HG03175 (cell line): ENCODE data around the gene ACTL9.
"Not testable (repeated sequence)": the region's sequence is repeated elsewhere in the genome, so short reads cannot be mapped to it uniquely, and the experiment has no call there.

Source experiments
- ATAC-seq: cut with Tn5 transposase; IDR thresholded peaks from one replicate; pipeline ENCODE4 v1.9.1; 2021; ENCODE audit warnings: mild to moderate bottlenecking, moderate library complexity; ENCODE audit not compliant: unreplicated experiment

The ACTL9 gene, protein sequence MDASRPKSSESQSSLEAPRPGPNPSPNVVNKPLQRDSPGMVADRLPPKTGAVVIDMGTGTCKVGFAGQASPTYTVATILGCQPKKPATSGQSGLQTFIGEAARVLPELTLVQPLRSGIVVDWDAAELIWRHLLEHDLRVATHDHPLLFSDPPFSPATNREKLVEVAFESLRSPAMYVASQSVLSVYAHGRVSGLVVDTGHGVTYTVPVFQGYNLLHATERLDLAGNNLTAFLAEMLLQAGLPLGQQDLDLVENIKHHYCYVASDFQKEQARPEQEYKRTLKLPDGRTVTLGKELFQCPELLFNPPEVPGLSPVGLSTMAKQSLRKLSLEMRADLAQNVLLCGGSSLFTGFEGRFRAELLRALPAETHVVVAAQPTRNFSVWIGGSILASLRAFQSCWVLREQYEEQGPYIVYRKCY

DNA sequence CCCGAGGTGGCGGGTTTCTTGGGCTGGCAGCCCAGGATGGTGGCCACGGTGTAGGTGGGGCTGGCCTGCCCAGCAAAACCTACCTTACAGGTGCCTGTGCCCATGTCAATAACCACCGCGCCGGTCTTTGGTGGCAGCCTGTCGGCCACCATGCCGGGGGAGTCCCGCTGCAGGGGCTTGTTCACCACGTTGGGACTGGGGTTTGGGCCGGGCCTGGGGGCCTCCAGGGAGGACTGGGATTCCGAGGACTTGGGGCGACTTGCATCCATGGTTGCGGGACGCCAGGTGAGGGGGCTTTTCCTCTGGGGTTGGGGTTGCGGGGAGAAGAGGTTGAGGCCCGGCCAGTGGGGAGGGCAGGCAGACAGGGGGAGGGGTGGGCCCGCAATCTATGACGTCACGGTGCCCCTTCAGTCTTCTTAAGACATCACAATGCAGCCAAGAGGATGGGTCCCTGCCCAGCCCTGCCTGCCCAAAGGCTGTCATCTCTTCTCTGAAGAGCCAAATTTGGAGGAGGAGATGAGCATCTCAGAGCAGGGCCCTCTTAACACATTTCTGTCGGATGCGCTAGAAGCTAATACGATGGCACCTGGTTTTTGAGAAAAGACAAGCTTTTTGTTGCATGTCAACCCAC is at the start of gene ACTL9:
Gene ACTL9 (minus strand): TSS at position 363 of the 631 bp plus-strand sequence. CDS start 94 bp downstream, at position 269.
- ATAC-seq, result no peak

DNA sequence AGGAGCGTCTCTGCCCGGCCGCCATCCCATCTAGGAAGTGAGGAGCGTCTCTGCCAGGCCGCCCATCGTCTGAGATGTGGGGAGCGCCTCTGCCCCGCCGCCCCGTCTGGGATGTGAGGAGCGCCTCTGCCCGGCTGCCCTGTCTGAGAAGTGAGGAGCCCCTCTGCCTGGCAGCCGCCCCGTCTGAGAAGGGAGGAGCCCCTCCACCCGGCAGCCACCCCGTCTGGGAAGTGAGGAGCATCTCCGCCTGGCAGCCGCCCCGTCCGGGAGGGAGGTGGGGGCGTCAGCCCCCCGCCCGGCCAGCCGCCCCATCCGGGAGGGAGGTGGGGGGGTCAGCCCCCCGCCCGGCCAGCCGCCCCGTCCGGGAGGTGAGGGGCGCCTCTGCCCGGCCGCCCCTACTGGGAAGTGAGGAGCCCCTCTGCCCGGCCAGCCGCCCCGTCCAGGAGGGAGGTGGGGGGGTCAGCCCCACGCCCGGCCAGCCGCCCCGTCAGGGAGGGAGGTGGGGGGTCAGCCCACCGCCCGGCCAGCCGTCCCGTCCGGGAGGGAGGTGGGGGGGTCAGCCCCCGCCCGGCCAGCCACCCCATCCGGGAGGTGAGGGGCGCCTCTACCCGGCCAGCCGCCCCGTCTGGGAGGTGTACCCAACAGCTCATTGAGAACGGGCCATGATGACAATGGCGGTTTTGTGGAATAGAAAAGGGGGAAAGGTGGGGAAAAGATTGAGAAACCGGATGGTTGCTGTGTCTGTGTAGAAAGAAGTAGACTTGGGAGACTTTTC is 40.9 kb upstream of the ACTL9 start:
- not testable (repeated sequence) for ATAC-seq

DNA sequence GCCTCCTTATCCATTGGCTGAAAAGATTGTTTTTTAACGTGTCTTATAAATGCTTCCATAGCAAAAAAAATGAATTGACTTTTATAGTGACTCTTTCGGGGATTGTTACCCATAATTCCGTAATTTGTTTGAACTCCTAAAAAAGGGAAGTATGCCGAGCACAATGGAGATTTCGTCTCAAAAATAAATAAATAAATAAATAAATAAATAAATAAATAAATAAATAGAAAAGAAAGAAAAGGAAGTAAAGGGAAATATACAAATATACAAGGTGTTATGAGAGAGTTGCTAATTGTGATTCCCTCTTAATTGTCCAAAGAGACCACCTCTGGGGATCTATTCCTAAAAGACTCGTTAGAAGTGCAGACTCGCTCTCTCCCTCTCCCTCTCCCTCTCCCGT is 39.8 kb upstream of the ACTL9 start:
- ATAC-seq, result no peak

DNA sequence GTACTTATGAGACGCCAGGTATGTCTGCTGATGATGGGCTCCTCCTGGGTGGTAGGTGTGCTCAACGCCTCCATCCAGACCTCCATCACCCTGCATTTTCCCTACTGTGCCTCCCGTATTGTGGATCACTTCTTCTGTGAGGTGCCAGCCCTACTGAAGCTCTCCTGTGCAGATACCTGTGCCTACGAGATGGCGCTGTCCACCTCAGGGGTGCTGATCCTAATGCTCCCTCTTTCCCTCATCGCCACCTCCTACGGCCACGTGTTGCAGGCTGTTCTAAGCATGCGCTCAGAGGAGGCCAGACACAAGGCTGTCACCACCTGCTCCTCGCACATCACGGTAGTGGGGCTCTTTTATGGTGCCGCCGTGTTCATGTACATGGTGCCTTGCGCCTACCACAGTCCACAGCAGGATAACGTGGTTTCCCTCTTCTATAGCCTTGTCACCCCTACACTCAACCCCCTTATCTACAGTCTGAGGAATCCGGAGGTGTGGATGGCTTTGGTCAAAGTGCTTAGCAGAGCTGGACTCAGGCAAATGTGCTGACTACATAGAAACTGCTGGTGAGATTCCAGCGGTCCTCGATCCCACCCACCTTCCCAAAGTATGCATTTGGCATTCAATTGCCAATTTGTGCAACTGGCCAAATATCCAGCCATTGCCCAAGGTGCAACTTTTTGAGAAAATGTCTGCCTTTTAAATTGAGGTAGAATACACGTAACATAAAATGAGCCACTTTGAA is 33.0 kb upstream of the ACTL9 start:
- no peak for ATAC-seq

DNA sequence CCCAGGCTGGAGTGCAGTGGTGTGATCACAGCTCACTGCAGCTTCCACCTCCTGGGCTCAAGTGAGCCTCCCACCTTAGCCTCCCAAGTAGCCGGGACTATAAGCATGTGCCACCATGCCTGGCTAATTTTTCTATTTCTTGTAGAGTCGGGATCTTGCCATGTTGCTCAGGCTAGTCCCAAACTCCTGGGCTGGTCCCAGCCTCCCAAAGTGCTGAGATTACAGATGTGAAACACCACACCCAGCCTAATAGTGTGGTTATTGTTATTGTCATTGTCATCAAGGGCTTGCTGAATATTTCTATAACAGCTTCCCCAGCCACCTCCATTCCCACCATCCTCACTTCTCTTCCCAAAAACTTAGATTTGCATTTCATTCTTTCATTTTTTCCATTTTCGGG is 25.7 kb upstream of the ACTL9 start:
- ATAC-seq, result no peak

DNA sequence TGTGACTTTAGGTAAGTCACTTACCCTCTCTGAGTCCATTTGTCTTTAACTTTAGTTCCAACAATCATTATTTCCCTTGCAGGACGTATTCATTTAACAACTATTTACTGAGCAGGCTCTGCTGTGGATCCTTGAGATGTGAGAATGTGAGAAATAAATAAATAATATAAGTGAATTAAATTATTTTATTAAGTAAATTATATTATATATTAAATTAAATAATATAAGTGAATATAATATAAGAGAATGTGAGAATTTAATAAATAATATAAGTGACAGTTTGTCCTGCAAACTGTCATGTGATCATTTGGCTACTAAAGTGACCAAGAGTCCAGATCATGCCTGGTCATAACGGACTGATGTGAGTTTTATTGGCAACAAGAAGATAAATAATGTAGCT is 23.4 kb upstream of the ACTL9 start:
- ATAC-seq, result no peak

DNA sequence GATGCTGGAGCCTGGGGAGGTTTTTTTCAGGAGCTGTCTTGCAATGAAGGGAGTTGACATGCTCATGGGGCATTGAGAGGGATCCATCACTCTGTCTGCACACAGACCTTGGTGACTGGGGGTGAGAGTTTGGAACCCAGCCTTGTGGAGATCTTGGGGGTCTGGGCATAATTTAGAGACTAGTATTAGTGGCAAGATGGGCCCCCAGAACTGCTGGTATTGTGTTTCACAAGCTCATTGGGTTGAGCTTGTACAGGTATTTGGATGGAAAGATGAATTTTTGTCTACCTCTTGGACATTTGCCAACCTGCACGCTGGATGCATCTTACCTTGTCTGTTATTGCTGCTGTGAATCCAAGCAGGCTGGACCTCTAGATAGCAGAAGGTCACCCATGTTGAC is 22.7 kb upstream of the ACTL9 start, which contains the start of gene OR2Z1:
Gene OR2Z1 (plus strand): TSS at position 301 of the 400 bp plus-strand sequence. CDS start 9,395 bp downstream, outside the sequence.
- no peak for ATAC-seq

DNA sequence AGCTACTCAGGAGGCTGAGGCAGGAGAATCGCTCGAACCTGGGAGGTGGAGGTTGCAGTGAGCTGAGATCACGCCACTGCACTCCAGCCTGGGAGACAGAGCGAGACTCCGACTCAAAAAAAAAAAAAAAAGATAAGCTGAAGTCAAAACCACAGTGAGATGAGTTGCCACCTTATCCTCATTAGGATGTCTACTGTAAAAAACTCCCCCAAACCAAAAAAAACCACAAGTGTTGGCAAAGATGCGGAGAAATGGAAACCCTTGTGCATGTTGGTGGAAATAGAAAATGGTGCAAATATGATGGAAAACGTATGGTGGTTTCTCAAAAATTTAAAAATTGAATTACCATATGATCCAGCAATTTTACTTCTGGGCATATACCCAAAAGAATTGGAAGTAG is 11.7 kb upstream of the ACTL9 start:
- ATAC-seq, result not testable (repeated sequence)

DNA sequence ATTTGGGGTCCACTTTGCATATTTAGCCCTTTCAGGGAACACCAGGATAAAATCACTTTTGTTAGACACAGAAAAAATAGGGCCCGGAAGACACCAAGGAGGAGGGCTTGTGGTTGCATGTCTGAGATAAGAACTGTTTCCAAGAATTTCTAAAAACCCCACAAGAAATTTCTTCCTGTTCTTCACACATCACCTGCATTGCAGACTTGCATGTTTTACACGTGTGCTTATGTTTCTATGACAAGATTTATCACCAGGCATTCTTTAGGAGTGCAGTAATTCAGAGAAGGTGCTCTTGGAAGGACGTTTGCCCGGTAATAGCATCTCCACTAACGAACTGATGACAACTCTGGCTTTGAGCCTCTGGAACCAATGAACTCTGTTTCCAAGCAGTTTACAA is 7.1 kb upstream of the ACTL9 start:
- ATAC-seq, result no peak

DNA sequence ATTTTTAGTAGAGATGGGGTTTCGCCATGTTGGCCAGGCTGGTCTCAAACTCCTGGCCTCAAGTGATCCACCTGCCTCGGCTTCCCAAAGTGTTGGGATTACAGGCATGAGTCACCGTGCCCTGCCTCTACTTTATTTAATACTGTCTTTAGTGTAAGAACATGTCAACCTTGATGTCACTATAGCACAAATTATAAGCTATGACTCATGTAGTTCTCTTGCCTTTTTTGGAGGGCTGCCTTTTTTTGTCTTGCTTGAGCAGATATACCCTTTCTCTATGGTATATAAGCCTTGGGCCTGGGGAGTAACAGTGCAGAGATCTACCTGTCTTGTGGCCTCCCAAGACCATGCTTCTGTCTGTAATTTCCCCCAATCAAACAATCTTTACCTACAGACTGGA is 6.7 kb upstream of the ACTL9 start:
- not testable (repeated sequence) for ATAC-seq

DNA sequence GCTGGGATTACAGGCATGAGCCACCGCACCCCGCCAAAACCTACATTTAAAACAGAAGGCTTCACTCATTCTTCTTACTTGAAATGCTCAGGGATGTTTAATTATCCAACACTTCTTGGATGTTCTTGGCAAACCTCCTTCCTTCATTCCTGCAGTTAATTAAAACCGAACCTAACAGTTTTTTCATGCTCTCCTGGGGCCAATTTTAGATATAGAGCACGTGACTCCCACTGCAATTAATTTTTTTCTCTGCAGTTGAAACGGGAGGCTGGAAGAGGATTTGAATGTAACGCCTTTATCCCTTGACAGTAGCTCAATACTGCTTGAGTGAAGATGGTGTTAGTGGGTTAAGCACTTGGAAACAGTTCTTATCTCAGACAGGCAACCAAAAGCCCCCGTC is 4.6 kb upstream of the ACTL9 start:
- no peak for ATAC-seq

DNA sequence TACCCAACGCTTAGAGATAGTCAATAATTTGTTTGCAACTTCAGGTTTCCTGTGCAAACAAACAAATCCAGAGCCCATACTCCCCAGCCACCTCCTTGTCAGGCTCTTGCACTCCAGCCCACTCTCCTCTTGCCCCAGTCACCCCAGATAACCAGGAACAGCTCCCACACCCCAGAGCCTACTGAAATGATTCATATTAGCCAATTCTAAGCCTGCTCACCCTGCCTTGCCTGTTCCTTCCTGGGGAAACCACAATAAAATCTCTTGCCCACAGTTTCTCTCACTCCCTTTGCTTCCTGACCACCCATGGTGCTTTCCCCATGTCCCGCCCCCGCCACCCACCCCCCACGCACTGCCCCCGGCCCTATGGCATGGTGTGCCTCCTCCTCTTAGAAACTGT is 3.8 kb upstream of the ACTL9 start:
- ATAC-seq, result no peak

DNA sequence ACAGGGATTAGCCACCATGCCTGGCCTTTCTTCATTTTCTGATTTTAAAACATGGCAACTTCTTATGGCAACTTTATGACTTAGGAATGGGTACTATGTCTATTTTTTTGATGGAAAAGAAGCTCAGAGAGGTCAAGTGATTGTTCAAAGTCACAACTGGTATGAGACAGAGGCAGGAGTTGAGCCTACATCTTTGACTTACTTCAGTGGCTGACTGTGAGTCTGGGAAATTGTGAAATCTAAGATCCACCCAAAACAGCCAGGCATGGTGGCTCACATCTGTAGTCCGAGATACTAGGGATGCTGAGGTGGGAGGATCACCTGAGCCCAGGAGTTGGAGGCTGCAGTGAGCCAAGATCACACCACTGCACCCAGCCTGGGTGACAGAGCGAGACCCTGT is 2.4 kb upstream of the ACTL9 start:
- ATAC-seq, result no peak

DNA sequence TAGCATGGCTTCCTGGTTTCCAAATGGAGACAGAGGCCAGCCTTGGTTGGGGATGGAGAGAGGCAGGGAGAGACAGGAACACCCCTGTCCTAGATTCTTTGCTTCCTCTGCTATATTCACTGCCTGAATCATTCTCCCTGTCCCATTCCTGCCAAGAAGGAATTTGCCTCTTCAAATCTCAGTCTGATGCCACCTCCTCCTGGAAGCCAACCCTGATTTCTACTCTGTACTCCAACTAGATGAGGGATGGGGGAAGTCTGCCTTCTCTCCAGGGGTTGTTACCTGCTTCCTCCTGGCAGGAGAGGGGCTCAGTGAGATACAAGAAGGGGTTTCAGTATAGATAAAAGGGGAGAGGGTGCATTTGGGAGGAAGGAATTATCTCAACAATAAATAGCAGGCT is 1.3 kb upstream of the ACTL9 start:
- no peak for ATAC-seq

DNA sequence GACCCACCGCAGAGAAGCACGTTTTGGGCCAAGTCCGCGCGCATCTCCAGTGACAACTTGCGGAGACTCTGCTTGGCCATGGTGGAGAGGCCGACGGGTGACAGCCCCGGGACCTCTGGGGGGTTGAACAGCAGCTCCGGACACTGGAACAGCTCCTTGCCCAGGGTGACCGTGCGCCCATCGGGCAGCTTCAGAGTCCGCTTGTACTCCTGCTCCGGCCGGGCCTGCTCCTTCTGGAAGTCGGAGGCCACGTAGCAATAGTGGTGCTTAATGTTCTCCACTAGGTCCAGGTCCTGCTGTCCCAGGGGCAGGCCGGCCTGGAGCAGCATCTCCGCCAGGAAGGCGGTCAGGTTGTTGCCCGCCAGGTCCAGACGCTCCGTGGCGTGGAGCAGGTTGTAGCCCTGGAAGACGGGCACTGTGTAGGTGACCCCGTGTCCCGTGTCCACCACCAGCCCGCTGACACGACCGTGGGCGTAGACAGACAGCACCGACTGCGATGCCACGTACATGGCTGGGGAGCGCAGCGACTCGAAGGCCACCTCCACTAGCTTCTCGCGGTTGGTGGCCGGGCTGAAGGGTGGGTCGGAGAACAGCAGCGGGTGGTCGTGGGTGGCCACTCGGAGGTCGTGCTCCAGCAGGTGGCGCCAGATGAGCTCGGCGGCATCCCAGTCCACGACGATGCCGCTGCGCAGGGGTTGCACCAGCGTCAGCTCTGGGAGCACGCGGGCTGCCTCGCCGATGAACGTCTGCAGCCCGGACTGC is 743 bp downstream of the ACTL9 start:
- ATAC-seq, result no peak

DNA sequence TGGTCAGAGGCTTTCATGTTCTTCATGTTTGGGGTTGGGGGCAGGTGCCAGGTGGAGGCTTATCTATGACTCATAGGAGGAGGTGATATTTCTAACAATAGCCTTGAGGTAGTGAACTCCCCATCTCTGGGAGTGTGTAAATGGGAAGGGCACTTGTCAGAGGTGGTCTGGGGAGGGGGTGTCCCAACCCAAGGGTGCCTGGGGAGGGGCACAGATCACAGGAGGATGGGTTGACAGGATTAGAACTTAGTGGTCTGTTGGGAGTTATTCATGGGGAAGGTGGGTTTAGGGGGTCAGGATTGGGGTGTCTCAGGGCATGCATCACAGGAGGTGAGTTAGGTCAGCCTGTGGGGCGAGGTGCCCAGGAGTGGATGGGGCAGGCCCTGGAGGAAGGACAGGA is 1.6 kb downstream of the ACTL9 start:
- ATAC-seq, result no peak

DNA sequence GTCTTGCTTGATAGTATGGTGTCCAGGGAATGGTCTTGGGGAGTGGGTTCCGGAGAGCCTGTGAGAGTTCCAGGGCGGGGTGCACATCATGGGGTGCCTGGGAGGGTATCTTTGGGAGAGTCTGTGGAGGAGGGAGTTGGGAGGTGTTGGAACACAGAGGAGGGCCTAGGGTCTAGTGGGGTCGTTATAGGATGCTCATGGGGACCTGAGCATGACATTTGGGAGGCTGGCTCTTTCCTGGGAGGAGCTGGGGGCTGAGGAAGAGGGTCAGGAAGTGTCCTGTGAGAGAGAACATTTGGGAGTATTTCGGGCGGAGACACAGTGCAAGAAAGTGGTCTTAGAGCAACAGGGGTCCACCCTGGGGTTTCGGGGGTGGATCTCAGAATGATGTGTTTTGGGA is 2.7 kb downstream of the ACTL9 start:
- ATAC-seq, result no peak

DNA sequence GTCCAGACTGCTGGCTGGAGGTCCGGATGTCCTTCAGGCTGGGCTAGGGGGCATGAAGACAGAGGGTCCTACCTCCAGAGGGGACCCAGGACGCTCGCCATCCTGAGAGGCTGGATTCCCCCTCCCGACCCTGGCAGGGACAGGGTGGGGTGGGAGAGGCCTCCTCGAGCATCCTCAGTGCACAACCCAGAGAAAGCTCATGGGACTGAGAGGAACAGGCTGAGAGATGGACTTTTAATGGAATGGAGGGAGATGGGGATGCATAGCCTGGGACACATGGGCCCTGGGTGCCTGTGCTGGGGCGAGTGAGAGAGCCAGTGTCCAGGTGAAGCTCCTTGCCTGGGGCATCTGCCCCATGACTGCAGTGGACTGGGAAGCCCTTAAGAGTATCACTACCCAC is 3.1 kb downstream of the ACTL9 start:
- no peak for ATAC-seq

DNA sequence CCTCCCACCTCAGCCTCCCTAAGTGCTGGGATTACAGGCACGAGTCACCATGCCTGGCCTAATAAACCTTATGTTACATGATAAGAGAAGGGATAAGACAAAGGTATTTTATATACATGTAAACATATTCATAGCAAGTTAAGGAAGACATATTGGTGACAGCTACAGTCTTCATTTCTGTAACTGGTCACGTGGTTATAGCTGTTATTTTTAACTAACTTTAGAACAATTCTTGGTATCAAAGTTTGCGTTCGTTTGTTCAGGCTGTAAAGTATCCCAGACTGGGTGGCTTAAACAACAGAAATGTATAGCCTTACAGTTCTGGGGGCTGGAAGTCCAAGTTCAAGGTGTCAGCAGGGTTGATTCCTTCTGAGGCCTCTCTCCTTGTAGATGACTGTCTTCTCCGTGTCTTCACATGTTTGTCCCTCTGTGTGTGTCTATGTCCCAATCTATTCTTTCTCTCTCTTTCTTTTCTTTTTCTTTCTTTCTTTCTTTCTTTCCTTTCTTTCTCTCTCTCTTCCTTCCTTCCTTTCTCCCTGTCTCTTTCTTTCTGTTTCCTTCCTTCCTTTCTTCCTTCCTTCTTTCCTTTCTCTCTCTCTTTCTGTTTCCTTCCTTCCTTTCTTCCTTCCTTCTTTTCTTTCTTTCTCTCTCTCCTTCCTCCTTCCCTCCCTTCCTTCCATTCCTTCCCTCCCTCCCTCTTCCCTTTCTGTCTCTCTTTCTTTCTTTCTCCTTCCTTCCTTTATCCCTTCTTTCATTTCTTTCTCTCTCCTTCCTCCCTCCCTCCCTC is 7.6 kb downstream of the ACTL9 start:
- no peak for ATAC-seq
